GM21526 (cell line): Measurements from ENCODE around the gene CSRP1.

ENCODE experiments used
- ATAC-seq: cut with Tn5 transposase; IDR thresholded peaks from one replicate; pipeline ENCODE4 v1.9.1; 2021; ENCODE audit warnings: moderate library complexity; ENCODE audit not compliant: unreplicated experiment, low FRiP score

The CSRP1 gene

DNA sequence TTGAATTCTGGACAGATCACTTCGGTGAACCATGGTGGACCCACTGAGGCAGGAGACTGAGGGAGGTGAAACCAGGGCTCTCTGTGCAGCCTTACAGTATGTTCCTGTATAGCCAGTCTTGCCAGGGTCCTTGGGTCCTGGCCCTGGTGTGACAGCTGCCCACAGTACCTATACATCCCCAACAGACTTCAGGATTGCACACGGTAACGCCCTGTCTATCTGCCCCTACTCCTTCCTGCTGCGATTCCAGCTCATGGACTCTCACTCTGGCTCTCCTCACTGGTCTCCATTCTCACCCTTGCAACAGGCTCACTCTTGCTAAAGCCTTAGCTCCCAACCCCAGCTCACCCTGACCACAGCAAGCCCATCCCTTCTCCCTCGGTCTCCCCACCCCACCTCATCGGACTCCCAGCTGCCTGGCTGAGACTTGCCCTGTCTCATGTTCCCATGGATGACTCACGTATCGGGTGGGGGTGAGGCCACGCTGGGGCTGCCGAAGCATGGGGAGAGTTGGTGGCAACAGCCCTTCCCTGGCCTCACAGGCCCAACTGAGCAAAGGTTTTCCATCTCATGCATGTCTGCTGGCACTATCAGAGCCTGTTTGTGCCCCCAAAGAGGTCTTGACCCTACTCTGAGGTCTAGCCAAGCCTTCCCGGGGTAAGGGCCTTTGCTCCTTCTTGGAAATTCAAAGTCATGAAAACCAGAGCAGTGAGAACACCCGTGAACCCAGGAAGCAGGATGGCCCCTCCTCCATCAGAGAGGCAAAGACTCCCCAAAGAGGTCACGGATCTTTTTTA is 45.1 kb downstream of the CSRP1 start:
- ATAC-seq, result no peak

DNA sequence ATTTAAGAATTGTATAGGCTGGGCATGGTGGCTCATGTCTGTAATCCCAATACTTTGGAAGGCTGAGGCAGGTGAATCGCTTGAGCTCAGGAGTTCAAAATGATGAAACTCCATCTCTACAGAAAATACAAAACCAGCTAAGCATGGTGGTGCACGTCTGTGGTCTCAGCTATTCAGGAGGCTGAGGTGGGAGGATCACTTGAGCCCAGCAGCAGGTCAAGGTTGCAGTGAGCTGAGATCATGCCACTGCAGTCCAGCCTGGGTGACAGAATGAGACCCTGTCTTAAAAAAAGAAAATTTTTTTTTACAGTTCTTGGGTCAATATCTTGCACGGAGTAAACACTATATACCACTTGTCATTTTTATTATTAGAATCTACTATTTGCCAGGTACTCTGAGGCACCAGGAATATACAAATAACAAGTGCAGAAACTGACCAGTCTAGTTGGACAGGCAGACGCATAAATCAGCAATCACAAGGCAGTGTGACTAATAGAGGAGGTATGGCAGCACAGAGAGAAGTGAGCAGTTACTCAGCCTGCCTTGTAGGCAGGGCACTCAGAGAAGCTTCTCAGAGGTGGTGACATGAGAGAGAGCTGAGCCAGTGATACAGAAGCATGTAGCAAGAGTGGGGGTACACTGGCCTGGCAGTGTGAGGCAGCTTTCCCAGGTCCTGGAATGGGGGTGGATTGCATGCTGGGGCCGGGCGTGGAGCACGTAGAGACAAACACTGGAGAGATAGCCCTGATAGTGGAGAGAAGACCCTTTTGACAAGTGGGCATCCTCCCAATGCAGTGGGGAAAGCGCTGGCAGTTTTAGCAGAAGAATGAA is 45.9 kb downstream of the CSRP1 start:
- no peak for ATAC-seq

GRCh38 chr1:201459775-201460174 is 47.1 kb downstream of the CSRP1 start:
- no peak for ATAC-seq

GRCh38 chr1:201459052-201459451 is 47.9 kb downstream of the CSRP1 start:
- ATAC-seq, result no peak

- no peak for ATAC-seq
Measured at GRCh38 chr1:201457508-201457960, 49.4 kb downstream of the CSRP1 start.

- no peak for ATAC-seq
Measured at GRCh38 chr1:201456499-201457309, 50.2 kb downstream of the CSRP1 start.

GRCh38 chr1:201455098-201455497 is 51.8 kb downstream of the CSRP1 start:
- no peak for ATAC-seq

GRCh38 chr1:201454608-201455007 is 52.3 kb downstream of the CSRP1 start:
- ATAC-seq, result no peak

GRCh38 chr1:201452866-201453265 is 54.1 kb downstream of the CSRP1 start:
- ATAC-seq, result no peak

DNA sequence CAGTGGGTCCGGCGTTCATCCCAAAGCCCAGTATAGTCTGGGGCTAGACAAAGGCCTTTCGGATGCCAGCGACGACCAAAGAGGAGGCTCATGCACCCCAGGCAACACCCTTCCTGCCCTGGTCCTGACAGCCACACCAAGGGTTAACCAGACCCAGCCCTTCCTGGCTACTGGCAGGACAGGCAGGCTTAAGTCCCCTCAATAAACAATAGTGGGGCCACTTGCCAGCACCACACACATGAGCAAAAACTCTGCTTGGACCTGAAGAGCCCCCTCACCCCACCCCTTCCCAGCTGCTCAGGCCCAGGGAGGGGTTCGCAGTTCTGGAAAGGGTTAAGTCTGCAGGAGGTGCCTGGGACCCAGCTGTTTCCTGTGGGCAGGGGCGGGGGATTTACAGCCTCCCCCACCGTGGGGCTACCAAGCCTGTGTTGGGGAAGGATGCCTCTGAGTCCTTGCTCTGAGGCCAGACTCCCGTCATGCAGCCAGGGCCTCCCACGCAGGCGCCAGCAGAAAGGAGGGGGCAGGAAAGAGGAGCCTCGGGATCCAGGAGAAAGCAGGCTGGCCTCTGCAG is 56.1 kb downstream of the CSRP1 start:
- ATAC-seq, result no peak

GRCh38 chr1:201448990-201449389 is 57.9 kb downstream of the CSRP1 start:
- no peak for ATAC-seq

DNA sequence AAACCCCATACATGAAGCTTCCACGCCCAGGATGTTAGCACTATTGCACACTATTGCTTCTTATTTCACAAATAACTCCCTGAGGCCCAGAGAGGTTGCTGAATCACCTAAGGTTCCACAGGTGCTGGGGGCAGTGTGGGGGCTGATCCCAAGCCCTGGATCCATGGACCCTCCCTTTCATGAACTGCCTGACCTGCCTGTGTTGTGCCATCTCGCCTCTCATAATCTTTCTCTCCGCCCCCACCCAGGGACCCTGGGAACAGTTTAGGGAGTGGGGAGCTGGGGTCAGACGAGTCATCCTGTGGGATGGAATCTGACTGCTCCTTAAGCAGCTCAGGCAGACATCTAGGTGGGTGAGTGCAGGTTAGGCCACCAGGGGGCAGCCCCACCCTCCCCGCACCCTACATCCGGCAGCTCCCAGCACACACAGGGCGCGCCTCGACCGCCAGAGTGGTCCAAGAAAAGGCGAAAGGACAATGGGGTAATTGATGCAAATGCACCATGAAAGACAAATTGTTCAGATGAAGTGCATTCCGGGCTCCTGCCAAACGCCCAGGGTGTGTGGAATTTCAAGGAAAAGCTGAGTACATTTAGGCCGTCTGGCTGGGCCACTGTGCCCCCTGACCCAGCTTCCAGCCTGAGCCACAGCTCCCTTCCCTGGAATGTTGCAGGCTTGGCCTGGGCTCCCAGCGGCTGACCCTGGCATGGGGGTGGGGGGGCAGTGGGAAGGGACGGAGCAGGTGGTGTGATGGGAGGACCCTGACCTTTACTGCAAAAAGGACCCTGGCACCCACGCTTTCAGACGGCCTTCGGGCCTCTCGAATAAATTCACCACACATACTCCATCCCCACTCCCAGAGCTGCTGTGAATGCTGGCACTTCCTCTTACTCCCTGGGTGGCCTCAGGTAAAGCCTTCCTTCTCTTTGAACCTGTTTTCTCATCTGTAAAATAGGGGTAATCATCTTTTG is 58.7 kb downstream of the CSRP1 start:
- ATAC-seq, result peak; percentile 80

- ATAC-seq, result no peak
Measured at GRCh38 chr1:201445310-201445709, 61.6 kb downstream of the CSRP1 start.

- ATAC-seq, result no peak
Measured at GRCh38 chr1:201444792-201445191, 62.1 kb downstream of the CSRP1 start.

GRCh38 chr1:201443747-201444146 is 63.2 kb downstream of the CSRP1 start:
- no peak for ATAC-seq

- no peak for ATAC-seq
Measured at GRCh38 chr1:201436969-201437368, 70.0 kb downstream of the CSRP1 start.

DNA sequence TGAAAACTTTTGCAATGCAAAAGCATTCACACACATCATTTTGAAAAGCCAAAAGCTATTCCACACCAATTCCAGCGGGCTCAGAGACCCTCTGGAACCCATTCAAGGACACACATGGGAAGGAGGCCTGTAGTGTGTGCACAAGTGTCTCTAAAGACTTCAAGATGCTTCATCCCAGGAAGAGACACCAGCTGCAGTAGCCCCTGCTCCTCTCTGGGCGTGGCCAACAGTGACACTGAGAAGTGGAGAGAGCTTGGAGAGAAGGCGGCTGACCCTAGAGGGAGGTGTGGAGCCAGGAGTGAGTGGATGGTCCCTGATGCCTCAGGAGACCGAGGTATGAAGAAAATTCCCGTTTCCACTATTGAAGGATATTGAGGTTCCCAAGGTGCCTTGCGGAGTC is 70.5 kb downstream of the CSRP1 start:
- ATAC-seq, result no peak

- ATAC-seq, result no peak
Measured at GRCh38 chr1:201434266-201434665, 72.7 kb downstream of the CSRP1 start.

GRCh38 chr1:201433609-201434008 is 73.3 kb downstream of the CSRP1 start:
- no peak for ATAC-seq
